Erythroblast (primary cell): ENCODE measurements around the gene RWDD1.

Source experiments
- GATA1 ChIP-seq: IDR thresholded peaks from 2 replicates; pipeline ENCODE4 v1.6.1; 2011; ENCODE audit warnings: low read depth, mild to moderate bottlenecking, control low read depth, low read length, moderate library complexity
- POLR2A ChIP-seq: IDR thresholded peaks from 2 replicates; pipeline ENCODE4 v1.6.1; 2011; ENCODE audit warnings: mild to moderate bottlenecking, low read length

GRCh38 chr6:116528780-116529179, 42.5 kb upstream of the RWDD1 start:
- TF ChIP-seq POLR2A = no peak
- no peak for TF ChIP-seq GATA1
